ENCODE results near the gene MSL3B.

MSL3B gene

GRCh38 chr2:233912691-233913423 lies 44.7 kb upstream of the MSL3B start:
- no peak overlapping the region for H3K4me3 ChIP-seq (ENCODE audit: low read depth in 2 of 2, low read length in 2 of 2)
- TF ChIP-seq POLR2AphosphoS5 (IDR thresholded peaks at IDR 0.05; ENCODE audit: low read depth, low read length), result no peak
- TF ChIP-seq, protein P1, sequence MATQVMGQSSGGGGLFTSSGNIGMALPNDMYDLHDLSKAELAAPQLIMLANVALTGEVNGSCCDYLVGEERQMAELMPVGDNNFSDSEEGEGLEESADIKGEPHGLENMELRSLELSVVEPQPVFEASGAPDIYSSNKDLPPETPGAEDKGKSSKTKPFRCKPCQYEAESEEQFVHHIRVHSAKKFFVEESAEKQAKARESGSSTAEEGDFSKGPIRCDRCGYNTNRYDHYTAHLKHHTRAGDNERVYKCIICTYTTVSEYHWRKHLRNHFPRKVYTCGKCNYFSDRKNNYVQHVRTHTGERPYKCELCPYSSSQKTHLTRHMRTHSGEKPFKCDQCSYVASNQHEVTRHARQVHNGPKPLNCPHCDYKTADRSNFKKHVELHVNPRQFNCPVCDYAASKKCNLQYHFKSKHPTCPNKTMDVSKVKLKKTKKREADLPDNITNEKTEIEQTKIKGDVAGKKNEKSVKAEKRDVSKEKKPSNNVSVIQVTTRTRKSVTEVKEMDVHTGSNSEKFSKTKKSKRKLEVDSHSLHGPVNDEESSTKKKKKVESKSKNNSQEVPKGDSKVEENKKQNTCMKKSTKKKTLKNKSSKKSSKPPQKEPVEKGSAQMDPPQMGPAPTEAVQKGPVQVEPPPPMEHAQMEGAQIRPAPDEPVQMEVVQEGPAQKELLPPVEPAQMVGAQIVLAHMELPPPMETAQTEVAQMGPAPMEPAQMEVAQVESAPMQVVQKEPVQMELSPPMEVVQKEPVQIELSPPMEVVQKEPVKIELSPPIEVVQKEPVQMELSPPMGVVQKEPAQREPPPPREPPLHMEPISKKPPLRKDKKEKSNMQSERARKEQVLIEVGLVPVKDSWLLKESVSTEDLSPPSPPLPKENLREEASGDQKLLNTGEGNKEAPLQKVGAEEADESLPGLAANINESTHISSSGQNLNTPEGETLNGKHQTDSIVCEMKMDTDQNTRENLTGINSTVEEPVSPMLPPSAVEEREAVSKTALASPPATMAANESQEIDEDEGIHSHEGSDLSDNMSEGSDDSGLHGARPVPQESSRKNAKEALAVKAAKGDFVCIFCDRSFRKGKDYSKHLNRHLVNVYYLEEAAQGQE (IDR thresholded peaks at IDR 0.05; ENCODE audit: insufficient read depth in 1 of 2, low read depth in 2 of 2, low read length in 1 of 2), result peak; percentile 95
- no peak for TF ChIP-seq CTCF (IDR thresholded peaks at IDR 0.05)
- no peak for TF ChIP-seq SIN3A (IDR thresholded peaks at IDR 0.05; ENCODE audit: borderline replicate concordance, insufficient read depth, low read depth, low read length)
- TF ChIP-seq TCF7L2 (IDR thresholded peaks at IDR 0.05; ENCODE audit: low read depth, low read length), result no peak
- ATAC-seq, result no peak
- ChIA-PET POLR2A (no interaction called here), CTCF (interaction anchor here (0.6 to 1.0 kb wide), 2 partner anchors 21 to 42 kb away, joined by 3 read pairs; no protein-coding TSS in a partner anchor)
- no peaks in the 10 kb centered on the region for H3K9me3 ChIP-seq (ENCODE audit: control insufficient read depth, insufficient read depth, low read depth, low read length)
- BruUV-seq (replicated peaks), result no TSS peak
- no peak for DNase-seq (ENCODE audit: low read depth, low spot score)
- intact Hi-C loops (cut with micrococcal nuclease; ENCODE audit: unreplicated experiment), result no loop called here
- H3K36me3 ChIP-seq (ENCODE audit: control insufficient read depth, insufficient read depth, low read length), result no peaks in the 10 kb centered on the region
- no peak overlapping the region for H3K27ac ChIP-seq (ENCODE audit: low read length)
- 0 out of 2 replicates have a peak, but pooled peaks cover 4% of the 10 kb centered on the region for H3K4me1 ChIP-seq (ENCODE audit: control insufficient read depth, insufficient read depth, low read length)
- H3K27me3 ChIP-seq (ENCODE audit: control insufficient read depth, insufficient read depth, low read length), result no peaks in the 10 kb centered on the region
- in situ Hi-C loops (cut with HindIII; ENCODE audit: low pct_unique_long_range_greater_than_20kb, low sequenced_read_pairs), result no loop called here

- H3K4me1 ChIP-seq (ENCODE audit: control insufficient read depth, insufficient read depth, low read length), result no peaks in the 10 kb centered on the region
- H3K4me3 ChIP-seq (ENCODE audit: low read depth in 2 of 2, low read length in 2 of 2), result no peak overlapping the region
- ChIA-PET POLR2A (no interaction called here), CTCF (no interaction called here)
- in situ Hi-C loops (cut with HindIII; ENCODE audit: low pct_unique_long_range_greater_than_20kb, low sequenced_read_pairs) (no loop called here), intact Hi-C loops (cut with micrococcal nuclease; ENCODE audit: unreplicated experiment) (no loop called here)
- no peak overlapping the region for H3K27ac ChIP-seq (ENCODE audit: low read length)
- TF ChIP-seq, protein P1 (IDR thresholded peaks at IDR 0.05; ENCODE audit: insufficient read depth in 1 of 2, low read depth in 2 of 2, low read length in 1 of 2), result no peak
- TF ChIP-seq TCF7L2 (IDR thresholded peaks at IDR 0.05; ENCODE audit: low read depth, low read length) (no peak), CTCF (IDR thresholded peaks at IDR 0.05) (no peak), POLR2AphosphoS5 (IDR thresholded peaks at IDR 0.05; ENCODE audit: low read depth, low read length) (no peak), SIN3A (IDR thresholded peaks at IDR 0.05; ENCODE audit: borderline replicate concordance, insufficient read depth, low read depth, low read length) (no peak)
- DNase-seq (ENCODE audit: low read depth, low spot score) (no peak), ATAC-seq (no peak)
- no peaks in the 10 kb centered on the region for H3K9me3 ChIP-seq (ENCODE audit: control insufficient read depth, insufficient read depth, low read depth, low read length)
- no TSS peak for BruUV-seq (replicated peaks)
- H3K36me3 ChIP-seq (ENCODE audit: control insufficient read depth, insufficient read depth, low read length), result no peaks in the 10 kb centered on the region
- no peaks in the 10 kb centered on the region for H3K27me3 ChIP-seq (ENCODE audit: control insufficient read depth, insufficient read depth, low read length)
Observed at GRCh38 chr2:233907627-233908026, 39.4 kb upstream of the MSL3B start.
